GM23338 (cell line): ENCODE data around the gene CEP20. TPM values are rescaled to one million over a fixed set of nuclear protein-coding genes. Genes with fewer than 3 reads are reported as not detected.

Experiments used
- ATAC-seq: fragments of 200-7000 bp; cut with Tn5 transposase; 3 replicates; pipeline ENCODE4 v1.9.1; 2020
- DNase-seq: peaks from one replicate; pipeline ENCODE4 v3.0.0-alpha.2; 2015; ENCODE audit warnings: low spot score
- H2AFZ ChIP-seq: fragments of 200-600 bp; sonication (generic); 2 replicates; pipeline ENCODE4 v1.8.0; 2016; ENCODE audit warnings: antibody characterized with exemption, mild to moderate bottlenecking, moderate library complexity
- H3F3A ChIP-seq: fragments of 200-600 bp; sonication (generic); replicated peaks from 2 replicates; pipeline ENCODE4 v1.8.0; 2017; ENCODE audit warnings: antibody characterized with exemption, mixed run types, low read depth
- H3K27ac ChIP-seq: fragments of 200-600 bp; sonication (generic); 2 replicates; pipeline ENCODE4 v1.6.1; 2016; ENCODE audit warnings: low read depth
- H3K27me3 ChIP-seq: fragments of 200-600 bp; sonication (generic); 2 replicates; pipeline ENCODE4 v1.8.0; 2016; ENCODE audit warnings: mild to moderate bottlenecking, mixed run types, moderate library complexity; ENCODE audit not compliant: insufficient read depth
- H3K36me3 ChIP-seq: fragments of 200-600 bp; sonication (generic); 2 replicates; pipeline ENCODE4 v1.8.0; 2016; ENCODE audit warnings: mild to moderate bottlenecking; ENCODE audit not compliant: insufficient read depth
- H3K4me1 ChIP-seq: fragments of 200-600 bp; sonication (generic); 2 replicates; pipeline ENCODE4 v1.8.0; 2016; ENCODE audit warnings: mild to moderate bottlenecking, moderate library complexity; ENCODE audit not compliant: insufficient read depth
- H3K4me2 ChIP-seq: fragments of 200-600 bp; sonication (generic); 2 replicates; pipeline ENCODE4 v1.7.1; 2017; ENCODE audit warnings: mixed run types
- H3K4me3 ChIP-seq: fragments of 200-600 bp; sonication (generic); 2 replicates; pipeline ENCODE4 v1.6.1; 2016; ENCODE audit warnings: mixed run types
- H3K79me2 ChIP-seq: fragments of 200-600 bp; sonication (generic); replicated peaks from 2 replicates; pipeline ENCODE4 v1.8.0; 2017; ENCODE audit warnings: mild to moderate bottlenecking; ENCODE audit not compliant: insufficient read depth
- H3K9me2 ChIP-seq: fragments of 200-600 bp; sonication (generic); 2 replicates; pipeline ENCODE4 v1.8.0; 2017; ENCODE audit not compliant: insufficient read depth
- H4K20me1 ChIP-seq: fragments of 200-600 bp; sonication (generic); replicated peaks from 2 replicates; pipeline ENCODE4 v1.8.0; 2017; ENCODE audit warnings: mild to moderate bottlenecking; ENCODE audit not compliant: insufficient read depth
- H3K27ac Mint-ChIP-seq: 2 replicates; pipeline ENCODE4 v1.8.0; 2020; ENCODE audit warnings: inconsistent platforms, mild to moderate bottlenecking, moderate library complexity, mixed read lengths
- H3K27me3 Mint-ChIP-seq: 3 replicates; pipeline ENCODE4 v1.8.0; 2022; ENCODE audit warnings: low read depth, mild to moderate bottlenecking, moderate library complexity, mixed read lengths, inconsistent platforms; ENCODE audit not compliant: insufficient read depth, poor library complexity
- H3K36me3 Mint-ChIP-seq: 3 replicates; pipeline ENCODE4 v1.8.0; 2021; ENCODE audit warnings: low read depth, mild to moderate bottlenecking, inconsistent platforms, moderate library complexity, mixed read lengths
- H3K4me1 Mint-ChIP-seq: 3 replicates; pipeline ENCODE4 v1.8.0; 2020; ENCODE audit warnings: mild to moderate bottlenecking, inconsistent platforms, mixed read lengths
- H3K4me3 Mint-ChIP-seq: 3 replicates; pipeline ENCODE4 v1.8.0; 2021; ENCODE audit warnings: moderate library complexity, mild to moderate bottlenecking, inconsistent platforms, mixed read lengths
- H3K9me3 Mint-ChIP-seq: 3 replicates; pipeline ENCODE4 v1.8.0; 2020; ENCODE audit warnings: moderate library complexity, mild to moderate bottlenecking, inconsistent platforms, mixed read lengths
- CREB1 ChIP-seq: fragments of 250-450 bp; sonication (Bioruptor Pico); IDR thresholded peaks from 2 replicates; pipeline ENCODE4 v1.5.0; 2020; ENCODE audit warnings: low read depth, mild to moderate bottlenecking, moderate library complexity
- EZH2 ChIP-seq: fragments of 200-600 bp; sonication (generic); IDR thresholded peaks from one replicate; pipeline ENCODE4 v1.8.0; 2017; ENCODE audit warnings: antibody characterized with exemption, mild to moderate bottlenecking, low read depth; ENCODE audit not compliant: unreplicated experiment
- EZH2phosphoT487 ChIP-seq: fragments of 200-600 bp; sonication (generic); IDR thresholded peaks from one replicate; pipeline ENCODE4 v1.8.1; 2018; ENCODE audit warnings: antibody characterized with exemption; ENCODE audit not compliant: unreplicated experiment
- NANOG ChIP-seq: IDR thresholded peaks from 2 replicates; pipeline ENCODE4 v1.6.1; 2016; ENCODE audit warnings: antibody characterized with exemption, borderline replicate concordance
- POLR2AphosphoS5 ChIP-seq: IDR thresholded peaks from 2 replicates; pipeline ENCODE4 v1.6.1; 2016; ENCODE audit warnings: antibody characterized with exemption, low read depth
- STAT1 ChIP-seq: IDR thresholded peaks from one replicate; pipeline ENCODE4 v1.6.1; 2016; ENCODE audit warnings: antibody characterized with exemption; ENCODE audit not compliant: unreplicated experiment
- ZNF114 ChIP-seq: fragments of 250-450 bp; sonication (Bioruptor Pico); IDR thresholded peaks from 2 replicates; pipeline ENCODE4 v1.5.0; 2020; ENCODE audit warnings: mild to moderate bottlenecking, moderate library complexity
- ZNF331 ChIP-seq: fragments of 250-450 bp; sonication (Bioruptor Pico); IDR thresholded peaks from 2 replicates; pipeline ENCODE4 v1.5.0; 2020; ENCODE audit warnings: low read depth, mild to moderate bottlenecking, moderate library complexity
- polyA plus RNA-seq: library from polyadenylated mRNA; unstranded; fragments of >200 nt; fragmentation: Nextera tagmentation; extraction: Ambion mirVana; gene quantifications from 2 replicates; pipeline ENCODE4 v1.2.1, GENCODE V29; 2016
- total RNA-seq: library from RNA; depleted of rRNA; stranded (reverse); fragments of >200 nt; shearing (Covaris generic); gene quantifications from 2 replicates; pipeline ENCODE4 v1.2.3, GENCODE V29; 2014
- TF ChIP-seq, protein P1 (sequence below): IDR thresholded peaks from one replicate; pipeline ENCODE4 v1.6.1; 2018; ENCODE audit warnings: antibody characterized with exemption; ENCODE audit not compliant: unreplicated experiment
- TF ChIP-seq, protein P2 (sequence below): fragments of 250-450 bp; sonication (Bioruptor Pico); IDR thresholded peaks from 2 replicates; pipeline ENCODE4 v1.5.0; 2020; ENCODE audit warnings: mild to moderate bottlenecking, moderate library complexity

The CEP20 gene
- total and polyA plus RNA-seq, 2 experiments from 2014 or later: 60.2 to 70.9 TPM

DNA sequence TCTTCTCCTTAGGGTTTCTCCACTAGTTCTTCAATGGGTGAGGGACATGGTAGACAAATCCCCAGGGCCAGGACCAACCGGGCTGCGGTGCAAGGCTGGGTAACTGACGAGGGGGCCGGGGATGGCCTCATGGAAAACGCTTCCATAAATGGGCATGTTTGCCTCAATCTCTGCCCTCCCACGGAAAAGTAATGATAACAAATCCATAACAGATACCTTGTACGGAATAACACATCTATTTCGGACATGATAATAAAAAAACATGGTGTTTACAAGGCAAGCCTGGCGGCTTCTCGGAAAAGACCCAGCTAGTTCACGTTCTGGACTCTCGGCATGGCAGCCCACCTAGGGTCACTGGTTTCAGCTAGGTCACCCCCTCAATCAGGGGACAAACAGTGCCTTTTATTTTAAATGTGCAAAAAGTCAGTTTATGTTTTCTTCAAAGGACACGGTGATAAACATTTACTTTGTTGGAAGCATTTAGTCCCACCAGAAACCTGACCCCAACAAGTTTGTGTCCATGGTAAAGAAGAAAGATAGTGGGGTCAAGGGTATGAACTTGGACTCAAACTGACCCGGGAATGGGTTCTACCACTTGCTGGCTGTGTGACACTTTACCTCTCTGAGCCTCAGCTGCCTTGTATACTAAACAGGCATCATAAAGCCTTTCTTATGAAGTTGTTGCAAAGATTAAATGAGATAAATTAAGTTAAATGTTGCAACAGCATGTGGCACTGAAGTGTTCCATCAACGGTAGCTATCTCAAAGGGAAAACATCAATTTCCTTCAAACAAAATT, 33.3 kb downstream of the CEP20 start:
- no peak for ATAC-seq

DNA sequence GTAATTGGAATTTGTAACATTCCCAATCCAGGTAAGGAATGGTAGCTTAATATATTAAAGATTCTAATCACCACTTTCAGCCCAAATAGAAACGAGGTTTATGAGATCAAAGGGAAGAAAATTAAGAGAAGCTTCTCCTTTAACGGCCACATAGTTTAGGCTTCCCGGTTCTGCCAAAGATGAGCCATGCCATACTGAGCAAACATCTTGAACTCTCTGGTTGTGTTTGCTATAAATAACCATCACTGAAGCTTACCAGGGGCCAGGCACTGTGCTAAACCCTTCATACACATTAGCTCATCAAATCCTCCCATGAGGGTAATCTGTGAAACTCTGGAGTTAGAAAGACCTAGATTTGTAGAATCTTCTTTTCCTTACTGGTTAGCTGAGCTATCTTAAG, 34.3 kb downstream of the CEP20 start:
- no peak for DNase-seq
- no peak overlapping the region for H3K4me3 ChIP-seq
- no peaks in the 10 kb centered on the region for H3K36me3 ChIP-seq
- TF ChIP-seq STAT1 (no peak), POLR2AphosphoS5 (no peak), ZNF331 (no peak), EZH2 (no peak), NANOG (no peak), EZH2phosphoT487 (no peak)
- TF ChIP-seq, protein P1, sequence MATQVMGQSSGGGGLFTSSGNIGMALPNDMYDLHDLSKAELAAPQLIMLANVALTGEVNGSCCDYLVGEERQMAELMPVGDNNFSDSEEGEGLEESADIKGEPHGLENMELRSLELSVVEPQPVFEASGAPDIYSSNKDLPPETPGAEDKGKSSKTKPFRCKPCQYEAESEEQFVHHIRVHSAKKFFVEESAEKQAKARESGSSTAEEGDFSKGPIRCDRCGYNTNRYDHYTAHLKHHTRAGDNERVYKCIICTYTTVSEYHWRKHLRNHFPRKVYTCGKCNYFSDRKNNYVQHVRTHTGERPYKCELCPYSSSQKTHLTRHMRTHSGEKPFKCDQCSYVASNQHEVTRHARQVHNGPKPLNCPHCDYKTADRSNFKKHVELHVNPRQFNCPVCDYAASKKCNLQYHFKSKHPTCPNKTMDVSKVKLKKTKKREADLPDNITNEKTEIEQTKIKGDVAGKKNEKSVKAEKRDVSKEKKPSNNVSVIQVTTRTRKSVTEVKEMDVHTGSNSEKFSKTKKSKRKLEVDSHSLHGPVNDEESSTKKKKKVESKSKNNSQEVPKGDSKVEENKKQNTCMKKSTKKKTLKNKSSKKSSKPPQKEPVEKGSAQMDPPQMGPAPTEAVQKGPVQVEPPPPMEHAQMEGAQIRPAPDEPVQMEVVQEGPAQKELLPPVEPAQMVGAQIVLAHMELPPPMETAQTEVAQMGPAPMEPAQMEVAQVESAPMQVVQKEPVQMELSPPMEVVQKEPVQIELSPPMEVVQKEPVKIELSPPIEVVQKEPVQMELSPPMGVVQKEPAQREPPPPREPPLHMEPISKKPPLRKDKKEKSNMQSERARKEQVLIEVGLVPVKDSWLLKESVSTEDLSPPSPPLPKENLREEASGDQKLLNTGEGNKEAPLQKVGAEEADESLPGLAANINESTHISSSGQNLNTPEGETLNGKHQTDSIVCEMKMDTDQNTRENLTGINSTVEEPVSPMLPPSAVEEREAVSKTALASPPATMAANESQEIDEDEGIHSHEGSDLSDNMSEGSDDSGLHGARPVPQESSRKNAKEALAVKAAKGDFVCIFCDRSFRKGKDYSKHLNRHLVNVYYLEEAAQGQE: no peak
- TF ChIP-seq, protein P2, sequence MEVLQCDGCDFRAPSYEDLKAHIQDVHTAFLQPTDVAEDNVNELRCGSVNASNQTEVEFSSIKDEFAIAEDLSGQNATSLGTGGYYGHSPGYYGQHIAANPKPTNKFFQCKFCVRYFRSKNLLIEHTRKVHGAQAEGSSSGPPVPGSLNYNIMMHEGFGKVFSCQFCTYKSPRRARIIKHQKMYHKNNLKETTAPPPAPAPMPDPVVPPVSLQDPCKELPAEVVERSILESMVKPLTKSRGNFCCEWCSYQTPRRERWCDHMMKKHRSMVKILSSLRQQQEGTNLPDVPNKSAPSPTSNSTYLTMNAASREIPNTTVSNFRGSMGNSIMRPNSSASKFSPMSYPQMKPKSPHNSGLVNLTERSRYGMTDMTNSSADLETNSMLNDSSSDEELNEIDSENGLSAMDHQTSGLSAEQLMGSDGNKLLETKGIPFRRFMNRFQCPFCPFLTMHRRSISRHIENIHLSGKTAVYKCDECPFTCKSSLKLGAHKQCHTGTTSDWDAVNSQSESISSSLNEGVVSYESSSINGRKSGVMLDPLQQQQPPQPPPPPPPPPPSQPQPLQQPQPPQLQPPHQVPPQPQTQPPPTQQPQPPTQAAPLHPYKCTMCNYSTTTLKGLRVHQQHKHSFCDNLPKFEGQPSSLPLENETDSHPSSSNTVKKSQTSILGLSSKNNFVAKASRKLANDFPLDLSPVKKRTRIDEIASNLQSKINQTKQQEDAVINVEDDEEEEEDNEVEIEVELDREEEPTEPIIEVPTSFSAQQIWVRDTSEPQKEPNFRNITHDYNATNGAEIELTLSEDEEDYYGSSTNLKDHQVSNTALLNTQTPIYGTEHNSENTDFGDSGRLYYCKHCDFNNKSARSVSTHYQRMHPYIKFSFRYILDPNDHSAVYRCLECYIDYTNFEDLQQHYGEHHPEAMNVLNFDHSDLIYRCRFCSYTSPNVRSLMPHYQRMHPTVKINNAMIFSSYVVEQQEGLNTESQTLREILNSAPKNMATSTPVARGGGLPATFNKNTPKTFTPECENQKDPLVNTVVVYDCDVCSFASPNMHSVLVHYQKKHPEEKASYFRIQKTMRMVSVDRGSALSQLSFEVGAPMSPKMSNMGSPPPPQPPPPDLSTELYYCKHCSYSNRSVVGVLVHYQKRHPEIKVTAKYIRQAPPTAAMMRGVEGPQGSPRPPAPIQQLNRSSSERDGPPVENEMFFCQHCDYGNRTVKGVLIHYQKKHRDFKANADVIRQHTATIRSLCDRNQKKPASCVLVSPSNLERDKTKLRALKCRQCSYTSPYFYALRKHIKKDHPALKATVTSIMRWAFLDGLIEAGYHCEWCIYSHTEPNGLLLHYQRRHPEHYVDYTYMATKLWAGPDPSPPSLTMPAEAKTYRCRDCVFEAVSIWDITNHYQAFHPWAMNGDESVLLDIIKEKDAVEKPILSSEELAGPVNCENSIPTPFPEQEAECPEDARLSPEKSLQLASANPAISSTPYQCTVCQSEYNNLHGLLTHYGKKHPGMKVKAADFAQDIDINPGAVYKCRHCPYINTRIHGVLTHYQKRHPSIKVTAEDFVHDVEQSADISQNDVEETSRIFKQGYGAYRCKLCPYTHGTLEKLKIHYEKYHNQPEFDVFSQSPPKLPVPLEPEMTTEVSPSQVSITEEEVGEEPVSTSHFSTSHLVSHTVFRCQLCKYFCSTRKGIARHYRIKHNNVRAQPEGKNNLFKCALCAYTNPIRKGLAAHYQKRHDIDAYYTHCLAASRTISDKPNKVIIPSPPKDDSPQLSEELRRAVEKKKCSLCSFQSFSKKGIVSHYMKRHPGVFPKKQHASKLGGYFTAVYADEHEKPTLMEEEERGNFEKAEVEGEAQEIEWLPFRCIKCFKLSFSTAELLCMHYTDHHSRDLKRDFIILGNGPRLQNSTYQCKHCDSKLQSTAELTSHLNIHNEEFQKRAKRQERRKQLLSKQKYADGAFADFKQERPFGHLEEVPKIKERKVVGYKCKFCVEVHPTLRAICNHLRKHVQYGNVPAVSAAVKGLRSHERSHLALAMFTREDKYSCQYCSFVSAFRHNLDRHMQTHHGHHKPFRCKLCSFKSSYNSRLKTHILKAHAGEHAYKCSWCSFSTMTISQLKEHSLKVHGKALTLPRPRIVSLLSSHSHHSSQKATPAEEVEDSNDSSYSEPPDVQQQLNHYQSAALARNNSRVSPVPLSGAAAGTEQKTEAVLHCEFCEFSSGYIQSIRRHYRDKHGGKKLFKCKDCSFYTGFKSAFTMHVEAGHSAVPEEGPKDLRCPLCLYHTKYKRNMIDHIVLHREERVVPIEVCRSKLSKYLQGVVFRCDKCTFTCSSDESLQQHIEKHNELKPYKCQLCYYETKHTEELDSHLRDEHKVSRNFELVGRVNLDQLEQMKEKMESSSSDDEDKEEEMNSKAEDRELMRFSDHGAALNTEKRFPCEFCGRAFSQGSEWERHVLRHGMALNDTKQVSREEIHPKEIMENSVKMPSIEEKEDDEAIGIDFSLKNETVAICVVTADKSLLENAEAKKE: no peak
- Mint-ChIP-seq H3K4me1 (peaks cover 11% of the 10 kb centered on the region), H3K9me3 (no peaks in the 10 kb centered on the region), H3K27ac (no peak overlapping the region), H3K4me3 (no peak overlapping the region), H3K27me3 (peaks cover 30% of the 10 kb centered on the region), H3K36me3 (no peaks in the 10 kb centered on the region; the same call in 2 of the 3 replicates)
- H3F3A ChIP-seq: peaks cover 3% of the 10 kb centered on the region; the same call in 1 of the 2 replicates
- H3K27me3 ChIP-seq: peaks cover 39% of the 10 kb centered on the region
- no peaks in the 10 kb centered on the region for H3K9me2 ChIP-seq
- ATAC-seq: no peak
- no peak overlapping the region for H3K4me2 ChIP-seq
- 0 out of 2 replicates have a peak, but pooled peaks cover 6% of the 10 kb centered on the region for H3K4me1 ChIP-seq
- 0 out of 2 replicates have a peak, but pooled peaks cover 2% of the 10 kb centered on the region for H4K20me1 ChIP-seq
- no peaks in the 10 kb centered on the region for H3K79me2 ChIP-seq
- no peak overlapping the region for H2AFZ ChIP-seq
- no peak overlapping the region for H3K27ac ChIP-seq

More for the DNA sequence above, 33.3 kb downstream of the CEP20 start:
- H3K27me3 ChIP-seq: peaks cover 45% of the 10 kb centered on the region
- H3K79me2 ChIP-seq: no peaks in the 10 kb centered on the region
- no peaks in the 10 kb centered on the region for H3K9me3 Mint-ChIP-seq
- no peak for DNase-seq
- no peaks in the 10 kb centered on the region; the same call in 2 of the 3 replicates for H3K36me3 Mint-ChIP-seq
- no peak overlapping the region for H3K27ac Mint-ChIP-seq
- no peak overlapping the region for H3K27ac ChIP-seq
- H3K4me1 ChIP-seq: 0 out of 2 replicates have a peak, but pooled peaks cover 6% of the 10 kb centered on the region
- H3K4me2 ChIP-seq: no peak overlapping the region
- 0 out of 2 replicates have a peak, but pooled peaks cover 2% of the 10 kb centered on the region for H4K20me1 ChIP-seq
- peaks cover 7% of the 10 kb centered on the region; the same call in 1 of the 2 replicates for H3F3A ChIP-seq
- peaks cover 30% of the 10 kb centered on the region for H3K27me3 Mint-ChIP-seq
- TF ChIP-seq CREB1 (CRISPR knock-in tag) (no peak), ZNF114 (CRISPR knock-in tag) (no peak)
- H3K4me3 ChIP-seq: no peak overlapping the region
- peaks cover 11% of the 10 kb centered on the region for H3K4me1 Mint-ChIP-seq
- no peaks in the 10 kb centered on the region for H3K9me2 ChIP-seq
- no peak overlapping the region for H2AFZ ChIP-seq
- no peaks in the 10 kb centered on the region for H3K36me3 ChIP-seq
- no peak overlapping the region for H3K4me3 Mint-ChIP-seq
